Dermis microvascular lymphatic vessel endothelial cell (primary cell): Measurements from ENCODE around the gene ADA. TPM values are rescaled to one million over a fixed set of nuclear protein-coding genes. Genes with fewer than 3 reads are reported as not detected.

Source experiments
- DNase-seq, 2 donors: peaks; one replicate each; pipeline versions ENCODE4 v3.0.0 to v3.0.0-alpha.2; 2010; ENCODE audit warnings: low read depth in 2 of 2
- total RNA-seq: library from RNA; depleted of rRNA; stranded (reverse); fragments of >200 nt; gene quantifications from 2 replicates; pipeline ENCODE4 v1.2.1, GENCODE V29; 2014

Gene ADA
- total RNA-seq, 1 donor from 2014 or later: 22.9 TPM

GRCh38 chr20:44644667-44645131 lies 6.8 kb downstream of the ADA start:
- no peak for DNase-seq

- DNase-seq: no peak
Measured at GRCh38 chr20:44644230-44644617, 7.3 kb downstream of the ADA start.

GRCh38 chr20:44643596-44644229 lies 7.8 kb downstream of the ADA start:
- peak; percentile 99 to 100 for DNase-seq

- no peak for DNase-seq
Measured at GRCh38 chr20:44643154-44643519, 8.4 kb downstream of the ADA start.

GRCh38 chr20:44642203-44643153 lies 9.0 kb downstream of the ADA start:
- peak; percentile 86 to 96 for DNase-seq

GRCh38 chr20:44641325-44641724 lies 10.2 kb downstream of the ADA start:
- no peak for DNase-seq

GRCh38 chr20:44640522-44640921 lies 11.0 kb downstream of the ADA start:
- DNase-seq: no peak

- no peak for DNase-seq
Measured at GRCh38 chr20:44637522-44638372, 13.8 kb downstream of the ADA start.

- DNase-seq: no peak
Measured at GRCh38 chr20:44637042-44637441, 14.5 kb downstream of the ADA start.

GRCh38 chr20:44635877-44636276 lies 15.6 kb downstream of the ADA start:
- no peak for DNase-seq

- no peak for DNase-seq
Measured at GRCh38 chr20:44633872-44634600, 17.5 kb downstream of the ADA start.

GRCh38 chr20:44633187-44633810 lies 18.2 kb downstream of the ADA start:
- no peak for DNase-seq

GRCh38 chr20:44632103-44632752 lies 19.3 kb downstream of the ADA start:
- DNase-seq: no peak

GRCh38 chr20:44630297-44630696 lies 21.2 kb downstream of the ADA start:
- no peak for DNase-seq

GRCh38 chr20:44629542-44629941 lies 22.0 kb downstream of the ADA start:
- no peak for DNase-seq

- no peak for DNase-seq
Measured at GRCh38 chr20:44629017-44629385, 22.5 kb downstream of the ADA start.

GRCh38 chr20:44627364-44628010 lies 24.0 kb downstream of the ADA start:
- DNase-seq: no peak

- DNase-seq: no peak
Measured at GRCh38 chr20:44626278-44626677, 25.2 kb downstream of the ADA start.

GRCh38 chr20:44625361-44625760 lies 26.1 kb downstream of the ADA start:
- DNase-seq: no peak
